Activated naive CD4-positive, alpha-beta T cell treated with anti-CD3 and anti-CD28 coated beads, Interleukin-2, amount 50 U/mL, for 24 hours (primary cell): Measurements from ENCODE around the gene UNC13A.
"Not testable (repeated sequence)": the region's sequence is repeated elsewhere in the genome, so short reads cannot be mapped to it uniquely, and the experiment has no call there.

Experiments used
- H3K27ac Mint-ChIP-seq: one replicate; pipeline ENCODE4 v1.8.0; 2021; ENCODE audit warnings: mild to moderate bottlenecking, mixed read lengths
- H3K27me3 Mint-ChIP-seq: one replicate; pipeline ENCODE4 v1.8.0; 2021; ENCODE audit warnings: mixed read lengths
- H3K36me3 Mint-ChIP-seq: one replicate; pipeline ENCODE4 v1.8.0; 2021; ENCODE audit warnings: mixed read lengths
- H3K4me1 Mint-ChIP-seq: one replicate; pipeline ENCODE4 v1.8.0; 2021; ENCODE audit warnings: mixed read lengths
- H3K4me3 Mint-ChIP-seq: one replicate; pipeline ENCODE4 v1.8.0; 2021; ENCODE audit warnings: mild to moderate bottlenecking, mixed read lengths
- H3K9me3 Mint-ChIP-seq: one replicate; pipeline ENCODE4 v1.8.0; 2021; ENCODE audit warnings: mixed read lengths

UNC13A gene

GRCh38 chr19:17564781-17565180, 123.4 kb downstream of the UNC13A start:
- H3K36me3 Mint-ChIP-seq = peaks cover 11% of the 10 kb centered on the region
- H3K27ac Mint-ChIP-seq = no peak overlapping the region
- no peaks in the 10 kb centered on the region for H3K9me3 Mint-ChIP-seq
- peaks cover 12% of the 10 kb centered on the region for H3K4me1 Mint-ChIP-seq
- H3K27me3 Mint-ChIP-seq = no peaks in the 10 kb centered on the region
- H3K4me3 Mint-ChIP-seq = no peak overlapping the region

DNA sequence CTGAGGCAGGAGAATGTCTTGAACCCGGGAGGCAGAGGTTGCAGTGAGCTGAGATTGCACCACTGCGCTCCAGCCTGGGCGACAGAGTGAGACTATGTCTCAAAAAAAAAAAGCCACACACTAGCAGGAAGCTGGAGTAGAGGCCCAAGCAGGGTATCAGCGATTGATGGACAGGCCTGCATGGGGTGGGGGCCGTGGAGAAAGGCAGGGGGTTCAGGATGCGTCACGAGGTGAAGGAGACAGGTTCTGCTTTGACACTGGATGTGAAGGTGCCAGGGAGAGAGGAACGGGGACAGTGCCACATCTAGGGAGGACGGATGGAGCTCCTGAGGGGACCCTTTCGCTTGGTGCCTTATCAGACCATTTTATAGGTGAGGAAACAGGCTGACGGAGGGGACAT, 125.6 kb downstream of the UNC13A start:
- Mint-ChIP-seq H3K27me3 (no peaks in the 10 kb centered on the region), H3K9me3 (no peaks in the 10 kb centered on the region), H3K4me1 (peaks cover 15% of the 10 kb centered on the region), H3K4me3 (no peak overlapping the region), H3K36me3 (peaks cover 8% of the 10 kb centered on the region), H3K27ac (peak overlapping the region; percentile 51)

DNA sequence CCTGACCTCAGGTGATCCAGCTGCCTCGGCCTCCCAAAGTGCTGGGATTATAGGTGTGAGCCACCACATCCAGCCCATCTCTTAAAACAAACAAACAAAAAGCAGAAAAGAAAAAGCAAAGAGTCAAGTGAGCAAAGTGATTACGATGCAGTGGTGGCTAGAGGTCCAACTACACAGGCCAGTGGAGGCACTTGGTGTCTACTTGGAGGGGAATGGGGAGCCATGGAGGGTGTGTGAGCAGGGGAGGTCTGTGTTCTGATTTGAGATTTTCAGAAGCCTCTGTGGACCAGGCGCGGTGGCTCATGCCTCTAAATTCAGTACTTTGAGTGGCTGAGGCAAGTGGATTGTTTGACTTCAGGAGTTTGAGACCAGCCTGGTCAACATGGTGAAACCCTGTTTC, 126.1 kb downstream of the UNC13A start:
- peaks cover 8% of the 10 kb centered on the region for H3K36me3 Mint-ChIP-seq
- peak overlapping the region; percentile 80 for H3K27ac Mint-ChIP-seq
- H3K27me3 Mint-ChIP-seq = no peaks in the 10 kb centered on the region
- peaks cover 17% of the 10 kb centered on the region for H3K4me1 Mint-ChIP-seq
- no peaks in the 10 kb centered on the region for H3K9me3 Mint-ChIP-seq
- no peak overlapping the region for H3K4me3 Mint-ChIP-seq

DNA sequence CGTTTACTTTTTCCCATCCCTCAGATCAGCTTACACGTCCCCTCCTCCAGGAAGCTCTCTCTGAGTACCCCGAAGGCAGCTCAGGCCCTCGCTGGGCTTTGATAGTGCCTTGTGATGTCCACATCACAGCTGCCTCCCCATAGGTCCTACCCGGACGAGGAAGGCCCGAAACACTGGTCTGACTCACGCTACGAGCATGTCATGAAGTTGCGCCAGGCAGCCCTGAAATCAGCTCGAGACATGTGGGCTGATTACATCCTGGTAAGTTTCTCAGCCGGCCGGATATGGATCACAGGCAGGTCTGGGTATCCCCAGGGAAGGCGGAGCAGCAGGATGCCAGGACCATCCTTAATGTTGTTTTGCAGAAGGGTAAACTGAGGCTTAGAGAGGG, 128.0 kb downstream of the UNC13A start:
- Mint-ChIP-seq H3K4me1 (peaks cover 23% of the 10 kb centered on the region), H3K27ac (no peak overlapping the region)

GRCh38 chr19:17557466-17557865, 130.7 kb downstream of the UNC13A start:
- H3K9me3 Mint-ChIP-seq = no peaks in the 10 kb centered on the region
- H3K27ac Mint-ChIP-seq = no peak overlapping the region
- peaks cover 6% of the 10 kb centered on the region for H3K36me3 Mint-ChIP-seq
- H3K4me3 Mint-ChIP-seq = peak overlapping the region; percentile 87
- peaks cover 27% of the 10 kb centered on the region for H3K4me1 Mint-ChIP-seq
- no peaks in the 10 kb centered on the region for H3K27me3 Mint-ChIP-seq

More for the DNA sequence above, 128.0 kb downstream of the UNC13A start:
- Mint-ChIP-seq H3K36me3 (peaks cover 9% of the 10 kb centered on the region), H3K4me3 (no peak overlapping the region), H3K9me3 (no peaks in the 10 kb centered on the region), H3K27me3 (no peaks in the 10 kb centered on the region)

DNA sequence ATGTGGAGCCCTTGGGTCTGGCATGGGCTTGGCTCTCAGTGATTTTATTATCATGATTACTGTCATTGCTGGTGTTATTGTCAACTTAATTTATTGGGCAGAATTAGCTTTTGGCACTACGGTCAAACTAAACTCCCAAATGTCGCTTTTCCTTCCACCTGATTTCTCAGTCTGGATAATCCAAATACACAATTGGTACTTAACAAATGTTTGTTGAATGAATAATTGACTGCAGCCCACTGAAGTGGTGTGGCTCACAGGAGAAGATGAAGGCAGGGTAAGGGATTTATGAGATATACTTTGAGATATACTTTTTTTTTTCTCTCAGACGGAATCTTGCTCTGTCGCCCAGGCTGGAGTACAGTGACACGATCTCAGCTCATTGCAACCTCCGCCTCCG, 131.2 kb downstream of the UNC13A start:
- no peak overlapping the region for H3K27ac Mint-ChIP-seq
- H3K36me3 Mint-ChIP-seq = peaks cover 6% of the 10 kb centered on the region
- H3K9me3 Mint-ChIP-seq = no peaks in the 10 kb centered on the region
- H3K4me3 Mint-ChIP-seq = peak overlapping the region; percentile 87
- peaks cover 25% of the 10 kb centered on the region for H3K4me1 Mint-ChIP-seq
- no peaks in the 10 kb centered on the region for H3K27me3 Mint-ChIP-seq

DNA sequence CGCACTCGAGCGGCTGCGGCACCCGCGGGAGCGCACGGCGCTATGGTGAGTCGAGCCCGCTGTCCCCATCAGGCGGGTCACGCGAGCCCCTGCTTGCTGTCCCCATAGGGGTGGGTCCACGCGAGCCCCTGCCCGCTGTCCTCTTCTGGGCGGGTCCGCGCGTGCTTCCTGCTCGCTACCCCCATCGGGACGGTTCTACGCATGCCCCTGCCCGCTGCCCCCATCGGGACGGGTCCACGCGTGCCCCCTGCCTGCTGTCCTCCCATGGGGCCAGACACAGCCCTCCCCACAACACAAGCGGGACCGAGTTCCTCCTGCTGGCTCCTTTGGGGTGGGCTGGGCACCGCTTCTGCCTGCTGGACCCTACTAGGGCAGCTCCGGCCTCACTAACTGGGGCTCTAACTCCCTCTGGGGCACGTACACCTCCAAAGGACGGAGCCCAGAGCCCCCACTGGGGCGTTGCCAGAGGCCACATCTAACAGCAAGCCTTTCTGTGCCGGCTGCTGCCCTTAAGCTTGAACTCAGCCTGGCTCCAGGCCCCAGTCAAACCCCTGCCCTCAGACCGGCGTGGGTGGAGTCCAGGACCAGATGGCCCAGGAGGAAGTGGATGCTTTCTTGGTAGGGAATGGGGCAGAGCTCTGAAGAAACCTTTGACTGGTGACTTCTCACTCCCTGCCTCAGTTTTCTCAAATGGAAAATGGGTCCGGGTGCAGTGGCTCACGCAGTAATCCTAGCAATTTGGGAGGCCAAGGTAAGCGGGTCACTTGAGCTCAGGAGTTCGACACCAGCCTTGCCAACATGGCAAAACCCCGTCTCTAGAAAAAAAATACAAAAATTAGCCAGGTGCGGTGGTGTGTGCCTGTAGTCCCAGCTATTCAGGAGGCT, 132.0 kb downstream of the UNC13A start:
- Mint-ChIP-seq H3K4me1 (peaks cover 21% of the 10 kb centered on the region), H3K27ac (peak overlapping the region; percentile 79), H3K4me3 (peak overlapping the region; percentile 87), H3K36me3 (peaks cover 6% of the 10 kb centered on the region), H3K9me3 (no peaks in the 10 kb centered on the region), H3K27me3 (no peaks in the 10 kb centered on the region)

- Mint-ChIP-seq H3K4me1 (peaks cover 21% of the 10 kb centered on the region), H3K9me3 (no peaks in the 10 kb centered on the region), H3K27me3 (no peaks in the 10 kb centered on the region), H3K36me3 (peaks cover 6% of the 10 kb centered on the region), H3K27ac (peak within 1 kb of the TSS; percentile 79), H3K4me3 (peak within 1 kb of the TSS; percentile 87)
These were observed 132.7 kb downstream of the UNC13A start, which contains the start of gene COLGALT1 for GRCh38 chr19:17555480-17555928. Gene COLGALT1 (plus strand): TSS chr19:17555649. CDS start chr19:17555714, 65 bp downstream.

DNA sequence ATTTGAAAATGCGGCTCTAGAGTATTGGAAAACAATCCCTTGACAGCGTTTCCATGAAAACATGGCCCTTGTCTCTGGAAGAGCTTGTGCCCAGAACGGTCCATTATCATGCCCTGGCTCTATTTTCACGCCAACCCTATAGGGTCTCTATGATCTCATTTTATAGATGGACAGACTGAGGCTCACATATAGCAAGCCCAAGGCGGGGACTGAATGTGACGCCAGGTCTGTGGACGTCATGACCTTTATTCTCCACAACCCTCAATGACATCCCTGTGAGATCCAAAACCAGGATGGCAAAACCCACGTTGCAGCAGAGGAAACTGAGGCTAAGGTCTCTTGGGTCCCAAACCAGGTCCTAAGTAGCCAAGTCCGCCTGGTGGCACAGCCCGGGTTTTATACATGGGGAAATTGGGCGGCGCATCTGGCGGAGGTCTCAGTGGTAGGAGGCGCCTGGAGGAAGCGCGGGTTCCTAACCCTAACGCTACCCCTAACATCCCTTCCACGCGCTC, 133.1 kb downstream of the UNC13A start:
- peak overlapping the region; percentile 81 for H3K4me3 Mint-ChIP-seq
- peaks cover 2% of the 10 kb centered on the region for H3K36me3 Mint-ChIP-seq
- H3K27ac Mint-ChIP-seq = no peak overlapping the region
- no peaks in the 10 kb centered on the region for H3K27me3 Mint-ChIP-seq
- H3K4me1 Mint-ChIP-seq = peaks cover 16% of the 10 kb centered on the region
- no peaks in the 10 kb centered on the region for H3K9me3 Mint-ChIP-seq

DNA sequence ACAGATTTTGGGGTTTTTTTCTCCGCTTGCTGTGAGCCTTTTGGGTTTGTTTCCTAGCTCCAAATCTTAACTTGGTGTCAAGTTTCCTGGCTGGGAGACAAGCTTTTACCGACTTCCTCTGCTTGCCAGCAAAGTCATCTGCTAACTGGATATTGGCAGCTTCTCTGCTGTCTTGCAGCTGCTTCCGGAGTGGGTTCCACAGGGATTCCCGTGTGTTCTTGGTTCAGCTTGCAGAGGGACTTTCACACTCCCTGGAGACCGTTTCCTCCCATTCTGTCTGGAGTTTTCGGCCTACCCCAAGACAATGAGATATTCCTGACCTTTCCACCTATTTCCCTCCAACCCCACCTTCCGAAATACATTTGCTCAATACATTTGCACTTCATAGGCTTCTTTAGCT, 134.9 kb downstream of the UNC13A start:
- Mint-ChIP-seq H3K4me1 (peaks cover 11% of the 10 kb centered on the region), H3K27ac (no peak overlapping the region), H3K9me3 (no peaks in the 10 kb centered on the region), H3K36me3 (peaks cover 1% of the 10 kb centered on the region), H3K4me3 (no peak overlapping the region), H3K27me3 (no peaks in the 10 kb centered on the region)

- not testable (repeated sequence) for H3K27ac Mint-ChIP-seq, H3K4me3 Mint-ChIP-seq, H3K9me3 Mint-ChIP-seq, H3K36me3 Mint-ChIP-seq, H3K27me3 Mint-ChIP-seq
- H3K4me1 Mint-ChIP-seq = peaks cover 11% of the 10 kb centered on the region
These were observed 135.4 kb downstream of the UNC13A start for GRCh38 chr19:17552735-17553134.
